ENCODE data around the gene TLX1.

TLX1 gene

GRCh38 chr10:101116754-101117153 lies 14.3 kb upstream of the TLX1 start:
- Histone ChIP-seq H3K9me3 (ENCODE audit: control insufficient read depth, low read length) (no peaks in the 10 kb centered on the region), H3K4me1 (ENCODE audit: control insufficient read depth, insufficient read depth, low read length) (peaks cover 17% of the 10 kb centered on the region), H3K4me3 (ENCODE audit: low read length) (no peak overlapping the region), H3K36me3 (ENCODE audit: control insufficient read depth, insufficient read depth, low read length) (no peaks in the 10 kb centered on the region), H3K9ac (ENCODE audit: low read length) (no peak overlapping the region), H3K27me3 (ENCODE audit: control insufficient read depth, insufficient read depth, low read length) (peaks cover 43% of the 10 kb centered on the region)

GRCh38 chr10:101118031-101118430 lies 13.1 kb upstream of the TLX1 start:
- Histone ChIP-seq H3K27me3 (ENCODE audit: control insufficient read depth, insufficient read depth, low read length) (peaks cover 51% of the 10 kb centered on the region), H3K9ac (ENCODE audit: low read length) (no peak overlapping the region), H3K36me3 (ENCODE audit: control insufficient read depth, insufficient read depth, low read length) (no peaks in the 10 kb centered on the region), H3K4me3 (ENCODE audit: low read length) (no peak overlapping the region), H3K4me1 (ENCODE audit: control insufficient read depth, insufficient read depth, low read length) (peaks cover 25% of the 10 kb centered on the region), H3K9me3 (ENCODE audit: control insufficient read depth, low read length) (no peaks in the 10 kb centered on the region)

GRCh38 chr10:101120520-101120883 lies 10.6 kb upstream of the TLX1 start:
- no peaks in the 10 kb centered on the region for H3K36me3 ChIP-seq (ENCODE audit: control insufficient read depth, insufficient read depth, low read length)
- H3K9ac ChIP-seq (ENCODE audit: low read length) = peak overlapping the region; percentile 80
- H3K9me3 ChIP-seq (ENCODE audit: control insufficient read depth, low read length) = no peaks in the 10 kb centered on the region
- peak overlapping the region; percentile 94 for H3K4me3 ChIP-seq (ENCODE audit: low read length)
- peaks cover 35% of the 10 kb centered on the region for H3K4me1 ChIP-seq (ENCODE audit: control insufficient read depth, insufficient read depth, low read length)
- H3K27me3 ChIP-seq (ENCODE audit: control insufficient read depth, insufficient read depth, low read length) = peaks cover 58% of the 10 kb centered on the region

- Histone ChIP-seq H3K36me3 (ENCODE audit: control insufficient read depth, insufficient read depth, low read length) (no peaks in the 10 kb centered on the region), H3K9ac (ENCODE audit: low read length) (peak overlapping the region; percentile 80), H3K9me3 (ENCODE audit: control insufficient read depth, low read length) (no peaks in the 10 kb centered on the region), H3K4me3 (ENCODE audit: low read length) (peak overlapping the region; percentile 94), H3K4me1 (ENCODE audit: control insufficient read depth, insufficient read depth, low read length) (peaks cover 35% of the 10 kb centered on the region), H3K27me3 (ENCODE audit: control insufficient read depth, insufficient read depth, low read length) (peaks cover 62% of the 10 kb centered on the region)
These were observed 10.0 kb upstream of the TLX1 start for GRCh38 chr10:101120884-101121653.

- peak overlapping the region; percentile 80 for H3K9ac ChIP-seq (ENCODE audit: low read length)
- peak overlapping the region; percentile 94 for H3K4me3 ChIP-seq (ENCODE audit: low read length)
- H3K4me1 ChIP-seq (ENCODE audit: control insufficient read depth, insufficient read depth, low read length) = peaks cover 35% of the 10 kb centered on the region
- no peaks in the 10 kb centered on the region for H3K36me3 ChIP-seq (ENCODE audit: control insufficient read depth, insufficient read depth, low read length)
- peaks cover 63% of the 10 kb centered on the region for H3K27me3 ChIP-seq (ENCODE audit: control insufficient read depth, insufficient read depth, low read length)
- H3K9me3 ChIP-seq (ENCODE audit: control insufficient read depth, low read length) = no peaks in the 10 kb centered on the region
These were observed 9.5 kb upstream of the TLX1 start for GRCh38 chr10:101121654-101122031.

GRCh38 chr10:101122270-101123084 lies 8.6 kb upstream of the TLX1 start:
- Histone ChIP-seq H3K9ac (ENCODE audit: low read length) (no peak overlapping the region), H3K9me3 (ENCODE audit: control insufficient read depth, low read length) (no peaks in the 10 kb centered on the region), H3K4me3 (ENCODE audit: low read length) (no peak overlapping the region), H3K36me3 (ENCODE audit: control insufficient read depth, insufficient read depth, low read length) (no peaks in the 10 kb centered on the region), H3K27me3 (ENCODE audit: control insufficient read depth, insufficient read depth, low read length) (peaks cover 72% of the 10 kb centered on the region), H3K4me1 (ENCODE audit: control insufficient read depth, insufficient read depth, low read length) (peaks cover 35% of the 10 kb centered on the region)

GRCh38 chr10:101123085-101123814 lies 7.8 kb upstream of the TLX1 start:
- Histone ChIP-seq H3K9ac (ENCODE audit: low read length) (no peak overlapping the region), H3K27me3 (ENCODE audit: control insufficient read depth, insufficient read depth, low read length) (peaks cover 78% of the 10 kb centered on the region), H3K4me1 (ENCODE audit: control insufficient read depth, insufficient read depth, low read length) (peaks cover 35% of the 10 kb centered on the region), H3K36me3 (ENCODE audit: control insufficient read depth, insufficient read depth, low read length) (no peaks in the 10 kb centered on the region), H3K9me3 (ENCODE audit: control insufficient read depth, low read length) (no peaks in the 10 kb centered on the region), H3K4me3 (ENCODE audit: low read length) (no peak overlapping the region)

- no peaks in the 10 kb centered on the region for H3K9me3 ChIP-seq (ENCODE audit: control insufficient read depth, low read length)
- H3K9ac ChIP-seq (ENCODE audit: low read length) = no peak overlapping the region
- no peak overlapping the region for H3K4me3 ChIP-seq (ENCODE audit: low read length)
- H3K4me1 ChIP-seq (ENCODE audit: control insufficient read depth, insufficient read depth, low read length) = peaks cover 31% of the 10 kb centered on the region
- H3K36me3 ChIP-seq (ENCODE audit: control insufficient read depth, insufficient read depth, low read length) = no peaks in the 10 kb centered on the region
- H3K27me3 ChIP-seq (ENCODE audit: control insufficient read depth, insufficient read depth, low read length) = peaks cover 85% of the 10 kb centered on the region
These were observed 7.1 kb upstream of the TLX1 start for GRCh38 chr10:101123815-101124617.

- H3K4me3 ChIP-seq (ENCODE audit: low read length) = no peak overlapping the region
- H3K9me3 ChIP-seq (ENCODE audit: control insufficient read depth, low read length) = no peaks in the 10 kb centered on the region
- no peak overlapping the region for H3K9ac ChIP-seq (ENCODE audit: low read length)
- peaks cover 93% of the 10 kb centered on the region for H3K27me3 ChIP-seq (ENCODE audit: control insufficient read depth, insufficient read depth, low read length)
- peaks cover 31% of the 10 kb centered on the region for H3K4me1 ChIP-seq (ENCODE audit: control insufficient read depth, insufficient read depth, low read length)
- no peaks in the 10 kb centered on the region for H3K36me3 ChIP-seq (ENCODE audit: control insufficient read depth, insufficient read depth, low read length)
These were observed 6.2 kb upstream of the TLX1 start for GRCh38 chr10:101124933-101125332.

GRCh38 chr10:101126684-101127628 lies 4.1 kb upstream of the TLX1 start:
- peaks cover 97% of the 10 kb centered on the region for H3K27me3 ChIP-seq (ENCODE audit: control insufficient read depth, insufficient read depth, low read length)

GRCh38 chr10:101130141-101130540 lies 959 bp upstream of the TLX1 start:
- Histone ChIP-seq H3K36me3 (ENCODE audit: control insufficient read depth, insufficient read depth, low read length) (no peaks in the 10 kb centered on the region), H3K27me3 (ENCODE audit: control insufficient read depth, insufficient read depth, low read length) (peaks cover 97% of the 10 kb centered on the region), H3K9ac (ENCODE audit: low read length) (no peak overlapping the region), H3K4me3 (ENCODE audit: low read length) (no peak overlapping the region), H3K9me3 (ENCODE audit: control insufficient read depth, low read length) (no peaks in the 10 kb centered on the region), H3K4me1 (ENCODE audit: control insufficient read depth, insufficient read depth, low read length) (peaks cover 24% of the 10 kb centered on the region)

More at GRCh38 chr10:101126684-101127628, 4.1 kb upstream of the TLX1 start:
- no peaks in the 10 kb centered on the region for H3K36me3 ChIP-seq (ENCODE audit: control insufficient read depth, insufficient read depth, low read length)
- H3K9ac ChIP-seq (ENCODE audit: low read length) = no peak overlapping the region
- peaks cover 25% of the 10 kb centered on the region for H3K4me1 ChIP-seq (ENCODE audit: control insufficient read depth, insufficient read depth, low read length)
- no peaks in the 10 kb centered on the region for H3K9me3 ChIP-seq (ENCODE audit: control insufficient read depth, low read length)
- H3K4me3 ChIP-seq (ENCODE audit: low read length) = no peak overlapping the region
